Activated T-helper 2 cell treated with anti-CD3 and anti-CD28 coated beads, Interferon-gamma antibody, Interleukin-2, Interleukin-4, amounts not matched to agents 10 μg/mL and 5 μg/mL and 100 μg/mL, durations not matched to agents 14 hours and 24 hours and 36 hours (primary cell): Measurements from ENCODE around the gene DGKI. TPM values are rescaled to one million over a fixed set of nuclear protein-coding genes. Genes with fewer than 3 reads are reported as not detected.

ENCODE experiments used
- DNase-seq: peaks from one replicate; pipeline ENCODE4 v3.0.0; 2021; ENCODE audit warnings: low spot score
- H3K27ac Mint-ChIP-seq: one replicate; pipeline ENCODE4 v1.8.0; 2021; ENCODE audit warnings: mixed read lengths
- H3K27me3 Mint-ChIP-seq: one replicate; pipeline ENCODE4 v1.8.0; 2021; ENCODE audit warnings: low read depth, mixed read lengths
- H3K36me3 Mint-ChIP-seq: one replicate; pipeline ENCODE4 v1.8.0; 2021; ENCODE audit warnings: low read depth, mixed read lengths
- H3K4me1 Mint-ChIP-seq: one replicate; pipeline ENCODE4 v1.8.0; 2021; ENCODE audit warnings: low read depth, mixed read lengths
- H3K4me3 Mint-ChIP-seq: one replicate; pipeline ENCODE4 v1.8.0; 2021; ENCODE audit warnings: low read depth, mild to moderate bottlenecking, moderate library complexity, mixed read lengths
- H3K9me3 Mint-ChIP-seq: one replicate; pipeline ENCODE4 v1.8.0; 2021; ENCODE audit warnings: mixed read lengths
- intact Hi-C: fragments of 100-400 bp; cut with micrococcal nuclease; formaldehyde crosslinking; loops from one replicate; pipeline ENCODE4 v1.15.1; 2023
- total RNA-seq: library from RNA; stranded (reverse); gene quantifications from 2 replicates; pipeline ENCODE4 v1.2.3, GENCODE V29; 2022

Gene DGKI
- total RNA-seq, 1 donor from 2014 or later = 3.9 TPM

DNA sequence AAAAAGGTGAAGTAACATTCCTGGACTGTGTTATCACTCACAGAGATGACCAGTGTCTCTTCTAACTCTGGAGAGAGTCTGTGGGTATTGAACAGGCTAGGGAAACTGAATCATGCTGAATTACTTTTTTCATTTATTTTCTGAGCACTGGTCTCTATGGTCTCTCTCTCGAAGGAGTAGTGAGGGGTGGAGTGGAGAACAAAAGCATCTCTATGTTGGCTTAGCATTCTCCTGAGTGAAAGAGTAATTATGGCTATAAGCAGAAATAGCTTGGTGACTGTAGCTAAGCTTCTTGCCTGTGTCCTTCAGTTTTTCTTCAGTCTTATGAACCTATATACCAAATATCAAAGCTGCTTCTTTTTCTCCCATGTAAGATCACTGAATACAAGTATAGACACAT lies 438.6 kb downstream of the DGKI start:
- H3K9me3 Mint-ChIP-seq = no peaks in the 10 kb centered on the region
- H3K27ac Mint-ChIP-seq = no peak overlapping the region
- DNase-seq = no peak
- H3K36me3 Mint-ChIP-seq = no peaks in the 10 kb centered on the region
- intact Hi-C loops = no loop called here
- H3K4me3 Mint-ChIP-seq = no peak overlapping the region
- H3K4me1 Mint-ChIP-seq = no peaks in the 10 kb centered on the region
- no peaks in the 10 kb centered on the region for H3K27me3 Mint-ChIP-seq

- DNase-seq = no peak
- no peaks in the 10 kb centered on the region for H3K4me1 Mint-ChIP-seq
- H3K9me3 Mint-ChIP-seq = no peaks in the 10 kb centered on the region
- H3K27me3 Mint-ChIP-seq = no peaks in the 10 kb centered on the region
- no peaks in the 10 kb centered on the region for H3K36me3 Mint-ChIP-seq
- no peak overlapping the region for H3K4me3 Mint-ChIP-seq
- intact Hi-C loops = no loop called here
- no peak overlapping the region for H3K27ac Mint-ChIP-seq
These were observed 439.7 kb downstream of the DGKI start for GRCh38 chr7:137407078-137407477.

GRCh38 chr7:137404660-137405317 lies 442.0 kb downstream of the DGKI start:
- Mint-ChIP-seq H3K27ac (no peak overlapping the region), H3K4me3 (no peak overlapping the region), H3K9me3 (no peaks in the 10 kb centered on the region), H3K27me3 (no peaks in the 10 kb centered on the region), H3K36me3 (no peaks in the 10 kb centered on the region), H3K4me1 (no peaks in the 10 kb centered on the region)
- DNase-seq = no peak
- intact Hi-C loops = no loop called here

DNA sequence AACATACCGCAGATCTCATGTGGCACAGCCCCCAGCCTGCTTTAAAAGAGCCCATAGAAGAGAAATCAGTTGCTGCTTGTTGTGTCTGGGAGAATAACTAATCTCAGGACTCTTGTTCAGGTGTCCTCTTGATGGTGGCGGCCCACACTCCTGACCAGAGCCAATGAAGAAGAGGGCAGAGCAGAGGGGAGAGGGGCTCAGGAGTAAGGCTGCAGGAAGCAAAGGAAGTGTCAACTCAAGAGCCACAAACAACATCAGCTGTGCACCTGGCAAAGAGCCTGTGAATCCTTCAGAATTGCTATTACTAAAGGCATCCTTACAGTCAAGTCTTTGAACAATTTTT lies 443.4 kb downstream of the DGKI start:
- Mint-ChIP-seq H3K4me1 (no peaks in the 10 kb centered on the region), H3K27ac (no peak overlapping the region), H3K27me3 (no peaks in the 10 kb centered on the region), H3K36me3 (no peaks in the 10 kb centered on the region), H3K9me3 (no peaks in the 10 kb centered on the region), H3K4me3 (no peak overlapping the region)
- DNase-seq = no peak
- intact Hi-C loops = no loop called here

- H3K27me3 Mint-ChIP-seq = no peaks in the 10 kb centered on the region
- H3K4me1 Mint-ChIP-seq = no peaks in the 10 kb centered on the region
- intact Hi-C loops = no loop called here
- H3K27ac Mint-ChIP-seq = no peak overlapping the region
- DNase-seq = no peak
- H3K4me3 Mint-ChIP-seq = no peak overlapping the region
- no peaks in the 10 kb centered on the region for H3K36me3 Mint-ChIP-seq
- H3K9me3 Mint-ChIP-seq = no peaks in the 10 kb centered on the region
These were observed 444.0 kb downstream of the DGKI start for GRCh38 chr7:137402536-137403352.

GRCh38 chr7:137399827-137400823 lies 446.6 kb downstream of the DGKI start:
- H3K4me1 Mint-ChIP-seq = no peaks in the 10 kb centered on the region
- H3K9me3 Mint-ChIP-seq = no peaks in the 10 kb centered on the region
- no peak overlapping the region for H3K4me3 Mint-ChIP-seq
- no peaks in the 10 kb centered on the region for H3K27me3 Mint-ChIP-seq
- intact Hi-C loops = no loop called here
- no peak for DNase-seq
- H3K27ac Mint-ChIP-seq = no peak overlapping the region
- no peaks in the 10 kb centered on the region for H3K36me3 Mint-ChIP-seq

GRCh38 chr7:137396051-137396450 lies 450.7 kb downstream of the DGKI start:
- H3K4me3 Mint-ChIP-seq = no peak overlapping the region
- no peak for DNase-seq
- H3K36me3 Mint-ChIP-seq = no peaks in the 10 kb centered on the region
- H3K27ac Mint-ChIP-seq = no peak overlapping the region
- no peaks in the 10 kb centered on the region for H3K9me3 Mint-ChIP-seq
- intact Hi-C loops = no loop called here
- H3K27me3 Mint-ChIP-seq = no peaks in the 10 kb centered on the region
- no peaks in the 10 kb centered on the region for H3K4me1 Mint-ChIP-seq

DNA sequence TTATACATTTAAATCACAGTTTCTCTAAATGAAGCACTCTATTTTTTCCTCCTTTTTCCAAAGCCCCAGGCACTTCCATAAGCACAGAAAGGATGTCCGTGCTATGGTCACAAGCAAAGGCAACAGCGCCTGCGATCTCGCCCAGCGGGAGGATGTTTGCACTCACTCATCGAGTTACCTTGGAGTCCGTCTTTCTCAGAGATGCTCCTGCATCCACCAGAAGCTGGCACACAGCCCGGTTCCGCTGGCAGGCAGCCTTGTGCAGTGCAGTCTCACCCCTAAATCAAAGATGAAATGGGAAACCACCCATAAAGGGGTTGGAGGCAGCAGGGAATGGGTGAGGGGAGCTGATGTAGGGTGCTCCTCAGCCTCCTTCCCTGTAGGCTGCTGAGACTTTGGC lies 451.4 kb downstream of the DGKI start:
- Mint-ChIP-seq H3K9me3 (no peaks in the 10 kb centered on the region), H3K4me1 (no peaks in the 10 kb centered on the region), H3K27me3 (no peaks in the 10 kb centered on the region), H3K27ac (no peak overlapping the region), H3K4me3 (no peak overlapping the region), H3K36me3 (no peaks in the 10 kb centered on the region)
- DNase-seq = no peak
- intact Hi-C loops = no loop called here

DNA sequence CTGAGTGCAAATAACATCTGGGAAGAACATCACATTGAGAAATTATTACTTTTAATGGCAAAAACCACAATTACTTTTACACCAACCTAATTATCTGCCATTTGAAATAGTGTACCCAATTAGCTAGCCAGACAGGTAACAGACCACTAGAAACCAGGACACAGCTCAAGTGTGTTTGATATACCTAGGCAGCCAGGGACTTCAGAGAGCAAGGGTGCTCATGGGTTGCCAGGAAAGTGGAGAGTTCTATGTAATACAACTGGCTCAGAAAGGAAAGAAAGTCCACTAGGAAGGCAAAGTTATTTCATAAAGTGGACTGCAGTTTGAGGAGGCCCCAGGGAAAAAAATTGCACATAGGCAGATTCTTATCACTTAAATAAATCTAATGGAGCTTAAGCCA lies 453.2 kb downstream of the DGKI start:
- Mint-ChIP-seq H3K4me3 (no peak overlapping the region), H3K36me3 (no peaks in the 10 kb centered on the region), H3K9me3 (no peaks in the 10 kb centered on the region), H3K4me1 (no peaks in the 10 kb centered on the region), H3K27ac (no peak overlapping the region), H3K27me3 (no peaks in the 10 kb centered on the region)
- DNase-seq = no peak
- intact Hi-C loops = no loop called here

- intact Hi-C loops = no loop called here
- Mint-ChIP-seq H3K36me3 (no peaks in the 10 kb centered on the region), H3K9me3 (no peaks in the 10 kb centered on the region), H3K27me3 (no peaks in the 10 kb centered on the region), H3K4me1 (no peaks in the 10 kb centered on the region), H3K4me3 (no peak overlapping the region), H3K27ac (no peak overlapping the region)
- DNase-seq = no peak
These were observed 456.7 kb downstream of the DGKI start for GRCh38 chr7:137390076-137390475.

DNA sequence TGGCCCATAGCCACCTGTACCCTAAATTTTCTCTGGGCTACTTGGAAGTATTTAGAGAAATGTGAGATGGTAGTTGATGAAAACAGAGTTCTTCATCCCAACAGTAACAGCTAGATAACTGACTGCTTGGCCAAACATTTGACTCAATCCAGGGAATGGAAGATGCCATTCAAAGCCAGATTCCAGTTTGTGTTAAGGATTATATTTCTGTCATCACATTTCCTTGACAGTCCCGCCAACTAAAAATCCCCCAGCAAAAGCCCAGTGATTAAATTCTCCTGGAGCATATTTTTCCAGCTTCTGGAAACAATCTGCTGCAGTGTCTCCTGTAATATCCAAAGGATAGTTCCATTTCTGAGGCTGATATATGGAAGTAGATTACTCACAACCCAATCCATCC lies 457.9 kb downstream of the DGKI start:
- Mint-ChIP-seq H3K4me1 (no peaks in the 10 kb centered on the region), H3K36me3 (no peaks in the 10 kb centered on the region), H3K4me3 (no peak overlapping the region), H3K27ac (no peak overlapping the region), H3K9me3 (no peaks in the 10 kb centered on the region), H3K27me3 (no peaks in the 10 kb centered on the region)
- DNase-seq = no peak
- intact Hi-C loops = no loop called here

DNA sequence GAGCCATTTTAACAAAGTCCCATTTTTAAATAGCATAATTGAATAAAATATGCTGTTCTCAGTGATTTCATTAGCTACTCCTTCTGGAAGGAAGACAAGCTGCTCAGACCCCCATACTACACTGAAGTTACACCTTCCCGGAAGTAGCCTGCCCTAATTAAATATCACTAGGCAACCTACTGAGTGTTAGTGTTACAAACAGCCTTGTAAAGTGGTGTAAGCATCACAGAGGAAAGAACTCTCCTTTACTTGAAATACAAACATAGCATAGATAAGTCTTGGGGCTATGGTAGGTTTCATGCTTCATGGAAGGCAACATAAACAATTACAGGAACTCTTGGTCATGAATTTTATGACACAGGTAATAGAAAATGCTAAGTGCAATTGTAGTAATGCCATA lies 459.8 kb downstream of the DGKI start:
- no peak overlapping the region for H3K27ac Mint-ChIP-seq
- no peaks in the 10 kb centered on the region for H3K36me3 Mint-ChIP-seq
- no peaks in the 10 kb centered on the region for H3K9me3 Mint-ChIP-seq
- no peak overlapping the region for H3K4me3 Mint-ChIP-seq
- H3K4me1 Mint-ChIP-seq = no peaks in the 10 kb centered on the region
- H3K27me3 Mint-ChIP-seq = no peaks in the 10 kb centered on the region
- no peak for DNase-seq
- intact Hi-C loops = no loop called here

GRCh38 chr7:137381045-137381444 lies 465.7 kb downstream of the DGKI start:
- H3K27ac Mint-ChIP-seq = no peak overlapping the region
- H3K9me3 Mint-ChIP-seq = no peaks in the 10 kb centered on the region
- intact Hi-C loops = no loop called here
- no peaks in the 10 kb centered on the region for H3K27me3 Mint-ChIP-seq
- H3K4me1 Mint-ChIP-seq = no peaks in the 10 kb centered on the region
- no peaks in the 10 kb centered on the region for H3K36me3 Mint-ChIP-seq
- H3K4me3 Mint-ChIP-seq = no peak overlapping the region
- DNase-seq = no peak
